HCT116 (cell line): ENCODE results near the gene INSYN1. TPM values are rescaled to one million over a fixed set of nuclear protein-coding genes. Genes with fewer than 3 reads are reported as not detected.

ENCODE experiments used
- ATAC-seq: fragments of 200-7000 bp; cut with Tn5 transposase; 2 replicates; pipeline ENCODE4 v1.9.1; 2020; ENCODE audit warnings: mild to moderate bottlenecking, moderate library complexity
- BruUV-seq: library from RNA; stranded (reverse); fragments of 400-500 nt; replicated peaks from 2 replicates; lab custom pipeline; 2021; lab: Mats Ljungman, UMichigan
- CTCF ChIA-PET: fragments of 300-600 bp; sonication (Branson Sonifier 250); formaldehyde crosslinking; loops from one replicate; lab custom pipeline; 2021; ENCODE audit warnings: antibody characterized with exemption; lab: Charles Lee
- POLR2A ChIA-PET: fragments of 300-600, 350-600 bp; sonication (Branson Sonifier 250); formaldehyde crosslinking; loops from one replicate; lab custom pipeline; 2021; ENCODE audit warnings: antibody characterized with exemption; lab: Charles Lee
- RAD21 ChIA-PET, 2 experiments: fragments of 300-600 bp; sonication (Branson Sonifier 250); formaldehyde crosslinking; loops; one replicate each; lab custom pipeline; 2023; ENCODE audit warnings: low total read pairs in 2 of 2; ENCODE audit not compliant: uncharacterized antibody in 2 of 2, unreplicated experiment in 2 of 2, low non-redundant PET in 1 of 2; lab: Charles Lee
- DNase-seq: peaks from one replicate; pipeline ENCODE4 v3.0.0-alpha.2; 2010; ENCODE audit warnings: low read depth, low spot score
- H2AFZ ChIP-seq: fragments of 200-600 bp; shearing (Covaris generic), sonication (generic); 2 replicates; pipeline ENCODE4 v1.6.1; 2017; ENCODE audit warnings: low read depth, mixed run types, mixed read lengths, antibody characterized with exemption, low read length; ENCODE audit not compliant: poor library complexity, severe bottlenecking
- H3K27ac ChIP-seq: 2 replicates; pipeline ENCODE4 v1.5.1; 2012; ENCODE audit warnings: low read depth, low read length
- H3K27me3 ChIP-seq: fragments of 200-600 bp; sonication (generic); 2 replicates; pipeline ENCODE4 v1.6.1; 2016; ENCODE audit warnings: mixed run types, low read length, mixed read lengths; ENCODE audit not compliant: insufficient read depth
- H3K36me3 ChIP-seq, 2 experiments: fragments of 200-500 bp in 1 of 2; fragments of 200-600 bp in 1 of 2; sonication (Bioruptor generic) in 1 of 2; sonication (generic) in 1 of 2; 2 replicates each; pipeline versions ENCODE4 v1.5.1 to v1.6.1; 2014 to 2016; ENCODE audit warnings: low read length in 2 of 2, inconsistent platforms in 1 of 2, mixed read lengths in 1 of 2, mixed run types in 1 of 2; ENCODE audit not compliant: insufficient read depth in 2 of 2, control insufficient read depth in 1 of 2
- H3K4me1 ChIP-seq, 2 experiments: fragments of 200-600 bp in 1 of 2; sonication (generic) in 1 of 2; 2 replicates each; pipeline versions ENCODE4 v1.5.1 to v1.6.1; 2012 to 2017; ENCODE audit warnings: low read length in 2 of 2, inconsistent platforms in 1 of 2, mild to moderate bottlenecking in 1 of 2, mixed read lengths in 1 of 2, mixed run types in 1 of 2, moderate library complexity in 1 of 2; ENCODE audit not compliant: insufficient read depth in 2 of 2, control insufficient read depth in 1 of 2
- H3K4me2 ChIP-seq: fragments of 200-600 bp; sonication (generic); 2 replicates; pipeline ENCODE4 v1.6.1; 2017; ENCODE audit warnings: mixed run types, low read length, mixed read lengths
- H3K4me3 ChIP-seq, 2 experiments: fragments of 200-600 bp in 1 of 2; sonication (generic) in 1 of 2; replicated peaks in 1 of 2; 2 replicates each; pipeline ENCODE4 v1.5.1; 2011 to 2016; ENCODE audit warnings: low read length in 2 of 2, control low read depth in 1 of 2, low read depth in 1 of 2, mild to moderate bottlenecking in 1 of 2, mixed read lengths in 1 of 2, mixed run types in 1 of 2
- H3K79me2 ChIP-seq: fragments of 200-600 bp; sonication (generic); 2 replicates; pipeline ENCODE4 v1.6.1; 2017; ENCODE audit warnings: mild to moderate bottlenecking, mixed run types, low read length, moderate library complexity, mixed read lengths; ENCODE audit not compliant: insufficient read depth
- H3K9ac ChIP-seq: fragments of 200-600 bp; sonication (generic); 2 replicates; pipeline ENCODE4 v1.6.1; 2016; ENCODE audit warnings: low read length, mixed read lengths
- H3K9me2 ChIP-seq: fragments of 200-600 bp; sonication (generic), shearing (Covaris generic); 2 replicates; pipeline ENCODE4 v1.6.1; 2017; ENCODE audit warnings: mixed run types, mild to moderate bottlenecking, moderate library complexity; ENCODE audit not compliant: insufficient read depth
- H3K9me3 ChIP-seq, 2 experiments: fragments of 200-500 bp in 1 of 2; fragments of 200-600 bp in 1 of 2; sonication (Bioruptor generic) in 1 of 2; sonication (generic) in 1 of 2; 2 replicates each; pipeline ENCODE4 v1.6.1; 2014 to 2017; ENCODE audit warnings: low read length in 2 of 2, mixed read lengths in 2 of 2, inconsistent platforms in 1 of 2, low read depth in 1 of 2, mild to moderate bottlenecking in 1 of 2, mixed run types in 1 of 2, moderate library complexity in 1 of 2; ENCODE audit not compliant: control insufficient read depth in 1 of 2, insufficient read depth in 1 of 2
- H4K20me1 ChIP-seq: fragments of 200-600 bp; sonication (generic), shearing (Covaris generic); 2 replicates; pipeline ENCODE4 v1.6.1; 2017; ENCODE audit warnings: mixed run types, mild to moderate bottlenecking, moderate library complexity; ENCODE audit not compliant: insufficient read depth
- CEBPB ChIP-seq: IDR thresholded peaks from 2 replicates; pipeline ENCODE4 v1.6.1; 2012; ENCODE audit warnings: low read depth
- intact Hi-C: fragments of 100-400 bp; cut with micrococcal nuclease; formaldehyde crosslinking; loops from 2 replicates; pipeline ENCODE4 v1.10.0; 2022
- total RNA-seq: library from RNA; stranded (reverse); gene quantifications from one replicate; pipeline ENCODE4 v1.2.1, GENCODE V29; 2021; ENCODE audit not compliant: unreplicated experiment
- TF ChIP-seq, protein P1 (sequence below): IDR thresholded peaks from 2 replicates; pipeline ENCODE4 v1.6.1; 2012; ENCODE audit warnings: low read depth

Gene INSYN1
- total RNA-seq, 1 experiment from 2014 or later = 2.0 TPM

DNA sequence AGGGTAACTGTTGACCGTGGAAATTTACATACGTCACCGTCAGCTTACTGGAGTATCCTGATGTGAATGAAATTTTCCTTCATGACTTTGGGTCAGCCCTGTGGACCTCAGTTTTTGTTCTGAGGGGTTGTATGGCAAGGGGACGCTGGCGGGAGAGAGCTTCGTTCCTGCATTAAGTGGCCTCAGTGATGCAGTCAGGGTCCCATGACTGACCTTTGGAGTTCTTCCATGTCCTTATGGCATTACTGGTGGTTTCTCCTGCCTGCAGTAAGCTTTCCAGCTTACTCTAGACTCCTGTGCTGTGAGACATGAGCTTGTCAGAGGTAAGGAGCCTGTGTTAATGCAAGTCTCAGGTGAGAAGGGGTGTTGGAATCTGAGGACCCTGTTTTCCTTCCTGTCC, 67.2 kb downstream of the INSYN1 start:
- BruUV-seq = no TSS peak
- POLR2A ChIA-PET = interaction anchor here (1.5 kb wide), 1 partner anchor 54 kb away, joined by 3 read pairs; no protein-coding TSS in a partner anchor
- peaks cover 61% of the 10 kb centered on the region for H3K79me2 ChIP-seq
- no peaks in the 10 kb centered on the region for H3K9me2 ChIP-seq
- intact Hi-C loops = no loop called here
- H3K9ac ChIP-seq = 0 out of 2 replicates have a peak overlapping the region, but pooled peaks have one; percentile 85
- H4K20me1 ChIP-seq = no peaks in the 10 kb centered on the region
- H2AFZ ChIP-seq = no peak overlapping the region
- H3K4me1 ChIP-seq = peaks cover 21 to 70% of the 10 kb centered on the region in 2 experiments
- no peaks in the 10 kb centered on the region for H3K27me3 ChIP-seq
- H3K9me3 ChIP-seq = no peaks in the 10 kb centered on the region
- H3K4me2 ChIP-seq = peak overlapping the region; percentile 96
- RAD21 ChIA-PET = no interaction called here
- H3K4me3 ChIP-seq = peak overlapping the region; percentile 84 to 87; a peak in 2 of 4 replicates
- no peaks in the 10 kb centered on the region for H3K36me3 ChIP-seq
- ATAC-seq = no peak
- DNase-seq = no peak
- no peak overlapping the region for H3K27ac ChIP-seq
- CTCF ChIA-PET = interaction anchor here (1.4 to 3.0 kb wide), 7 partner anchors 9 to 49 kb away, joined by 3 to 18 read pairs (median 7); no protein-coding TSS in a partner anchor
- TF ChIP-seq CEBPB = no peak
- TF ChIP-seq, protein P1, sequence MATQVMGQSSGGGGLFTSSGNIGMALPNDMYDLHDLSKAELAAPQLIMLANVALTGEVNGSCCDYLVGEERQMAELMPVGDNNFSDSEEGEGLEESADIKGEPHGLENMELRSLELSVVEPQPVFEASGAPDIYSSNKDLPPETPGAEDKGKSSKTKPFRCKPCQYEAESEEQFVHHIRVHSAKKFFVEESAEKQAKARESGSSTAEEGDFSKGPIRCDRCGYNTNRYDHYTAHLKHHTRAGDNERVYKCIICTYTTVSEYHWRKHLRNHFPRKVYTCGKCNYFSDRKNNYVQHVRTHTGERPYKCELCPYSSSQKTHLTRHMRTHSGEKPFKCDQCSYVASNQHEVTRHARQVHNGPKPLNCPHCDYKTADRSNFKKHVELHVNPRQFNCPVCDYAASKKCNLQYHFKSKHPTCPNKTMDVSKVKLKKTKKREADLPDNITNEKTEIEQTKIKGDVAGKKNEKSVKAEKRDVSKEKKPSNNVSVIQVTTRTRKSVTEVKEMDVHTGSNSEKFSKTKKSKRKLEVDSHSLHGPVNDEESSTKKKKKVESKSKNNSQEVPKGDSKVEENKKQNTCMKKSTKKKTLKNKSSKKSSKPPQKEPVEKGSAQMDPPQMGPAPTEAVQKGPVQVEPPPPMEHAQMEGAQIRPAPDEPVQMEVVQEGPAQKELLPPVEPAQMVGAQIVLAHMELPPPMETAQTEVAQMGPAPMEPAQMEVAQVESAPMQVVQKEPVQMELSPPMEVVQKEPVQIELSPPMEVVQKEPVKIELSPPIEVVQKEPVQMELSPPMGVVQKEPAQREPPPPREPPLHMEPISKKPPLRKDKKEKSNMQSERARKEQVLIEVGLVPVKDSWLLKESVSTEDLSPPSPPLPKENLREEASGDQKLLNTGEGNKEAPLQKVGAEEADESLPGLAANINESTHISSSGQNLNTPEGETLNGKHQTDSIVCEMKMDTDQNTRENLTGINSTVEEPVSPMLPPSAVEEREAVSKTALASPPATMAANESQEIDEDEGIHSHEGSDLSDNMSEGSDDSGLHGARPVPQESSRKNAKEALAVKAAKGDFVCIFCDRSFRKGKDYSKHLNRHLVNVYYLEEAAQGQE = no peak

Other genes with a start within 250 kb of the INSYN1 start
- 90.9 TPM for gene NPTN, start 120.0 kb downstream of the INSYN1 start, total RNA-seq
- gene CD276, start 69.0 kb downstream of the INSYN1 start, total RNA-seq = 75.4 TPM
- gene TBC1D21, start 120.2 kb upstream of the INSYN1 start, total RNA-seq = not detected
- 14.9 TPM for gene LOXL1, start 173.1 kb upstream of the INSYN1 start, total RNA-seq
- 5.0 TPM for gene STOML1, start 238.9 kb upstream of the INSYN1 start, total RNA-seq
- 28.1 TPM for gene PML, start 241.4 kb upstream of the INSYN1 start, total RNA-seq